ENCODE results near the gene CCDC90B.

The CCDC90B gene

DNA sequence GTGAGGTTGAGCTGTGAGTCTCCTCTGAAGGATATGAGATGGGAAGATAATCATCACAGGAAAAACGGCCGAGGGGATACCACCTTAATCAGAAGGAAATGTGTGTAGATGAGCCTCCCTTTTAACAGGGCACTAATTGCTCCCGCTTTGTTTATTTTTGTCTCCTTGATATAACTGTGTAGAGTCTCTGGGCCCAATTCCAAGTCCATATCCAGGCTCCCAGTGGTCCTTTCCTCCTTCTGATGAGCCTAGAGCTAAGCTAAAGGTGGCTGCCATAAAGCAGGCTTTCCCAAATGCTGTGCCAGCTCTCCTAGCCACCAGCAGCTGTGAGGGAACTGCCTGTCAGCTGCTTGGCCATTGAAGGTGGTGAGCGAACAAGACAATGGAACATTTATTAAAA lies 17.1 kb upstream of the CCDC90B start:
- no peaks in the 10 kb centered on the region for H4K20me1 ChIP-seq (ENCODE audit: insufficient read depth)
- no peaks in the 10 kb centered on the region for H3K27me3 ChIP-seq (ENCODE audit: insufficient read depth, low read depth)
- no peak overlapping the region for H3K9ac ChIP-seq
- H3K4me1 ChIP-seq (ENCODE audit: low read depth, poor library complexity, severe bottlenecking), result no peaks in the 10 kb centered on the region
- H3K4me2 ChIP-seq, result no peak overlapping the region
- H3K27ac ChIP-seq, result no peak overlapping the region
- H3K79me2 ChIP-seq (ENCODE audit: insufficient read depth, low read depth), result no peaks in the 10 kb centered on the region
- TF ChIP-seq, protein P1, sequence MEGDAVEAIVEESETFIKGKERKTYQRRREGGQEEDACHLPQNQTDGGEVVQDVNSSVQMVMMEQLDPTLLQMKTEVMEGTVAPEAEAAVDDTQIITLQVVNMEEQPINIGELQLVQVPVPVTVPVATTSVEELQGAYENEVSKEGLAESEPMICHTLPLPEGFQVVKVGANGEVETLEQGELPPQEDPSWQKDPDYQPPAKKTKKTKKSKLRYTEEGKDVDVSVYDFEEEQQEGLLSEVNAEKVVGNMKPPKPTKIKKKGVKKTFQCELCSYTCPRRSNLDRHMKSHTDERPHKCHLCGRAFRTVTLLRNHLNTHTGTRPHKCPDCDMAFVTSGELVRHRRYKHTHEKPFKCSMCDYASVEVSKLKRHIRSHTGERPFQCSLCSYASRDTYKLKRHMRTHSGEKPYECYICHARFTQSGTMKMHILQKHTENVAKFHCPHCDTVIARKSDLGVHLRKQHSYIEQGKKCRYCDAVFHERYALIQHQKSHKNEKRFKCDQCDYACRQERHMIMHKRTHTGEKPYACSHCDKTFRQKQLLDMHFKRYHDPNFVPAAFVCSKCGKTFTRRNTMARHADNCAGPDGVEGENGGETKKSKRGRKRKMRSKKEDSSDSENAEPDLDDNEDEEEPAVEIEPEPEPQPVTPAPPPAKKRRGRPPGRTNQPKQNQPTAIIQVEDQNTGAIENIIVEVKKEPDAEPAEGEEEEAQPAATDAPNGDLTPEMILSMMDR (conservative IDR thresholded peaks at IDR 0.05; ENCODE audit: low read depth, low read length), result no peak
- no peaks in the 10 kb centered on the region for H3K36me3 ChIP-seq (ENCODE audit: insufficient read depth)
- H3K4me3 ChIP-seq (IDR thresholded peaks at IDR 0.05; ENCODE audit: insufficient read depth, low read depth, low read length), result no peak overlapping the region
- H2AFZ ChIP-seq (ENCODE audit: low read depth), result no peak overlapping the region

DNA sequence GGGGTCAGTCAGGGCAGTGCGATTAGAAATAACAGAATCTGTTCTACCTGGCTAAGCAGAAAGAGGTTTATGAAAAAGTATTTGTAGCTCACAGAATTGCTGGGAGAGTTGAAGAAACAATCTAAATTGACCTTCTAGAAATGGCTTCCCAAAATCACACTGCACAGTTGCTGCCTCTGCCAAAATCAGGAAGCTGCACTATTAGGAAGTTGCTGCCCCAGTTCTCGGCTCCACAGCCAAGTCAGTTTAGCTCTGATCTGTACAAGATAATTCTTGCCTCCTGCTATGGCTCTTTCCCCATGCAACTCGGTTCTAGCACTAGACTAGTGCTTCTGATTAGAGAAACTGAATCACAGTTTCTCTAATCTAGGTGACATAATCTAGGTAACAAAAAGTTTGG lies 16.0 kb upstream of the CCDC90B start:
- Histone ChIP-seq H3K36me3 (ENCODE audit: insufficient read depth) (no peaks in the 10 kb centered on the region), H3K27me3 (ENCODE audit: insufficient read depth, low read depth) (no peaks in the 10 kb centered on the region), H2AFZ (ENCODE audit: low read depth) (no peak overlapping the region), H3K4me1 (ENCODE audit: low read depth, poor library complexity, severe bottlenecking) (no peaks in the 10 kb centered on the region), H3K79me2 (ENCODE audit: insufficient read depth, low read depth) (no peaks in the 10 kb centered on the region), H4K20me1 (ENCODE audit: insufficient read depth) (no peaks in the 10 kb centered on the region), H3K4me2 (no peak overlapping the region), H3K4me3 (IDR thresholded peaks at IDR 0.05; ENCODE audit: insufficient read depth, low read depth, low read length) (no peak overlapping the region), H3K27ac (no peak overlapping the region), H3K9ac (no peak overlapping the region)
- TF ChIP-seq, protein P1 (conservative IDR thresholded peaks at IDR 0.05; ENCODE audit: low read depth, low read length), result no peak

DNA sequence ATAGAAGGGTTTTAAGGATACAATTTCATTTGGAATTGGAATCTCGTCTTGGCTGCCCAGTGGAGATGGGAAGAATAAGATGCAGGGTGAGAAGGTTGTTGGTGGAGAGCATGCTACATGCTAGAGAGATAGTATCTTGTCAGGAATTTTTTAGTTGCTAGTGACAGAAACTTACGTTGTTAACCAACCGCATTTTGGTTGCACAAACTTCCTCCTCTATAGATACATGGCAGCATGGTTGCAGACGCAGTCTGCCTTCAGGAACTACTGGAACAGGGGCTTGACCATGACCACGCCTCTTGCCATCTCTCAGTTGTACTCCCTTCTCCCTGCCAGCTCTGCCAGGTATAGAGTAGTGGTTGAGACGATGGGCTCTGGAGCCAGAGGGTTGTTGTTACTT lies 13.5 kb upstream of the CCDC90B start:
- Histone ChIP-seq H3K27me3 (ENCODE audit: insufficient read depth, low read depth) (no peaks in the 10 kb centered on the region), H3K4me3 (IDR thresholded peaks at IDR 0.05; ENCODE audit: insufficient read depth, low read depth, low read length) (no peak overlapping the region), H3K4me1 (ENCODE audit: low read depth, poor library complexity, severe bottlenecking) (no peaks in the 10 kb centered on the region), H3K79me2 (ENCODE audit: insufficient read depth, low read depth) (no peaks in the 10 kb centered on the region), H2AFZ (ENCODE audit: low read depth) (no peak overlapping the region), H3K36me3 (ENCODE audit: insufficient read depth) (no peaks in the 10 kb centered on the region), H3K27ac (no peak overlapping the region), H4K20me1 (ENCODE audit: insufficient read depth) (no peaks in the 10 kb centered on the region), H3K4me2 (no peak overlapping the region), H3K9ac (no peak overlapping the region)
- TF ChIP-seq, protein P1 (conservative IDR thresholded peaks at IDR 0.05; ENCODE audit: low read depth, low read length), result no peak

DNA sequence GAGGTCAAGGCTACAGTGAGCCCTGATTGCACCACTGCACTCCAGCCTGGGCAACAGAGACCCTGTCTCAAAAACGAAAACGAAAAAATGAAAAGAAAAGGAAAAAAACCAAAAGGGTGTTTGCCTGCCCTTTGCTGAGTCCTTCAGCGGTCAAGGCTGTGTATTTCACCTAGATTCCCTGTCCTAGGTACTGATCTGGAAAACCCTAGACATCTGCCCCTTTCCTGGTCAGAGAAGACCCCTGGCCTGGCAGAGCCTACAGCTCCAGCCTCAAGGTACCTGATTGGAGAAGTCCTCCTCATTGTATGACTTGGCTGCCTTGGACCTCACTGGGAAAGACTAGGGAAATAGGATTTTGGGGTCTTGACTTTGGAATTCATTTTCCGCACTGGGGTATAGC lies 8.0 kb upstream of the CCDC90B start:
- Histone ChIP-seq H3K27ac (no peak overlapping the region), H3K27me3 (ENCODE audit: insufficient read depth, low read depth) (no peaks in the 10 kb centered on the region), H4K20me1 (ENCODE audit: insufficient read depth) (no peaks in the 10 kb centered on the region), H3K79me2 (ENCODE audit: insufficient read depth, low read depth) (no peaks in the 10 kb centered on the region), H3K4me1 (ENCODE audit: low read depth, poor library complexity, severe bottlenecking) (peaks cover 18% of the 10 kb centered on the region), H2AFZ (ENCODE audit: low read depth) (no peak overlapping the region), H3K9ac (no peak overlapping the region), H3K4me2 (no peak overlapping the region), H3K36me3 (ENCODE audit: insufficient read depth) (no peaks in the 10 kb centered on the region), H3K4me3 (IDR thresholded peaks at IDR 0.05; ENCODE audit: insufficient read depth, low read depth, low read length) (no peak overlapping the region)
- TF ChIP-seq, protein P1 (conservative IDR thresholded peaks at IDR 0.05; ENCODE audit: low read depth, low read length), result no peak

DNA sequence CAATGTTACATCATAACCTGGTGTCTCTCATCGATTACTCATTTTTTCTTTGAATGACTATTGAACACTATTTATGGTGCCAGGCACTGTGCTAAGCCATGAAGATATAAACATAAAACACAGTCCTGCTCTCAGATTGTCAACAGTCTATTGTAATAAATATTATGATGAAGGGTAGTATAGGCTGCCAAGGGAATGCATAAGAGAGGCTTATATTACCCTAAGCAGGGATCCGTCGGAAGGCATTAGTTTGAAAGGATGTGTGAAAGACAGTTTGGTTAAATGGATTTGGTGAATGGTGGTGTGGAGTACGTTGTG lies 7.2 kb upstream of the CCDC90B start:
- H3K4me3 ChIP-seq (IDR thresholded peaks at IDR 0.05; ENCODE audit: insufficient read depth, low read depth, low read length), result no peak overlapping the region
- no peak overlapping the region for H3K4me2 ChIP-seq
- no peaks in the 10 kb centered on the region for H3K36me3 ChIP-seq (ENCODE audit: insufficient read depth)
- TF ChIP-seq, protein P1 (conservative IDR thresholded peaks at IDR 0.05; ENCODE audit: low read depth, low read length), result no peak
- H3K27ac ChIP-seq, result no peak overlapping the region
- H3K79me2 ChIP-seq (ENCODE audit: insufficient read depth, low read depth), result no peaks in the 10 kb centered on the region
- H3K4me1 ChIP-seq (ENCODE audit: low read depth, poor library complexity, severe bottlenecking), result peaks cover 23% of the 10 kb centered on the region
- no peaks in the 10 kb centered on the region for H4K20me1 ChIP-seq (ENCODE audit: insufficient read depth)
- H3K27me3 ChIP-seq (ENCODE audit: insufficient read depth, low read depth), result no peaks in the 10 kb centered on the region
- H2AFZ ChIP-seq (ENCODE audit: low read depth), result no peak overlapping the region
- no peak overlapping the region for H3K9ac ChIP-seq
